Lung (tissue), 12 donors: ENCODE data around the gene LRPAP1. TPM values are rescaled to one million over a fixed set of nuclear protein-coding genes. Genes with fewer than 3 reads are reported as not detected.

Experiments
- ATAC-seq: fragments of 200-7000 bp; cut with Tn5 transposase; one replicate; pipeline ENCODE4 v1.9.1; 2020; ENCODE audit warnings: moderate number of reproducible peaks; ENCODE audit not compliant: insufficient read depth, low FRiP score
- DNase-seq, 3 donors: peaks; one replicate each; pipeline ENCODE4 v3.0.0-alpha.2; 2013 to 2017
- H3K27ac ChIP-seq, 2 donors: one replicate each; pipeline ENCODE4 v1.5.1; 2013; ENCODE audit warnings: mild to moderate bottlenecking in 2 of 2, moderate library complexity in 2 of 2, control low read depth in 1 of 2, inconsistent platforms in 1 of 2, low read depth in 1 of 2, low read length in 1 of 2
- H3K27me3 ChIP-seq, 3 donors: one replicate each; pipeline ENCODE4 v1.5.1; 2013; ENCODE audit warnings: low read length in 2 of 3; ENCODE audit not compliant: control insufficient read depth in 3 of 3, insufficient read depth in 3 of 3
- H3K36me3 ChIP-seq, 4 donors: one replicate each; pipeline ENCODE4 v1.5.1; 2013; ENCODE audit warnings: low read length in 4 of 4, mild to moderate bottlenecking in 1 of 4, moderate library complexity in 1 of 4; ENCODE audit not compliant: control insufficient read depth in 4 of 4, insufficient read depth in 4 of 4
- H3K4me1 ChIP-seq, 5 donors: one replicate each; pipeline ENCODE4 v1.5.1; 2013; ENCODE audit warnings: low read length in 5 of 5, mild to moderate bottlenecking in 2 of 5, moderate library complexity in 1 of 5; ENCODE audit not compliant: control insufficient read depth in 5 of 5, insufficient read depth in 5 of 5
- H3K4me3 ChIP-seq: one replicate; pipeline ENCODE4 v1.5.1; 2013; ENCODE audit warnings: mild to moderate bottlenecking, control low read depth, moderate library complexity
- H3K9ac ChIP-seq, 2 donors: one replicate each; pipeline ENCODE4 v1.5.1; 2013; ENCODE audit warnings: low read length in 2 of 2, control low read depth in 1 of 2; ENCODE audit not compliant: insufficient read depth in 1 of 2
- H3K9me3 ChIP-seq, 4 donors: one replicate each; pipeline ENCODE4 v1.5.1; 2013; ENCODE audit warnings: low read length in 3 of 4, mild to moderate bottlenecking in 1 of 4, moderate library complexity in 1 of 4; ENCODE audit not compliant: control insufficient read depth in 4 of 4, insufficient read depth in 3 of 4
- WGBS, 2 donors: extraction: QIAGEN DNeasy Blood & Tissue Kit; methylation state at CpG; one replicate each; pipeline ENCODE4 v1.1.7; 2013; 5-methylcytosine and 5-hydroxymethylcytosine counted together
- polyA plus RNA-seq, 2 donors: library from polyadenylated mRNA; stranded (reverse); fragments of 200-250 nt; gene quantifications; one replicate each; pipeline ENCODE4 v1.2.1, GENCODE V29; 2013
- total RNA-seq, 2 donors: library from RNA; depleted of rRNA in 1 of 2; stranded (reverse); fragments of >200 nt in 1 of 2; gene quantifications; one replicate each; pipeline ENCODE4 v1.2.1, GENCODE V29; 2014 to 2021
- TF ChIP-seq, protein P1 (sequence below): IDR thresholded peaks from 2 replicates; pipeline ENCODE4 v1.5.1; 2012; ENCODE audit warnings: mild to moderate bottlenecking; ENCODE audit errors: control extremely low read depth, extremely low read depth
- donor health status: control.
- donor health status: control.
- donor health status: Bipolar disorder and iron deficiency.
- donor health status: healthy.
- donor health status: DM: yes; HTN: yes; CAD: no.

Gene LRPAP1
- total and polyA plus RNA-seq, 4 donors = 46.1 to 289 (median 208) TPM

DNA sequence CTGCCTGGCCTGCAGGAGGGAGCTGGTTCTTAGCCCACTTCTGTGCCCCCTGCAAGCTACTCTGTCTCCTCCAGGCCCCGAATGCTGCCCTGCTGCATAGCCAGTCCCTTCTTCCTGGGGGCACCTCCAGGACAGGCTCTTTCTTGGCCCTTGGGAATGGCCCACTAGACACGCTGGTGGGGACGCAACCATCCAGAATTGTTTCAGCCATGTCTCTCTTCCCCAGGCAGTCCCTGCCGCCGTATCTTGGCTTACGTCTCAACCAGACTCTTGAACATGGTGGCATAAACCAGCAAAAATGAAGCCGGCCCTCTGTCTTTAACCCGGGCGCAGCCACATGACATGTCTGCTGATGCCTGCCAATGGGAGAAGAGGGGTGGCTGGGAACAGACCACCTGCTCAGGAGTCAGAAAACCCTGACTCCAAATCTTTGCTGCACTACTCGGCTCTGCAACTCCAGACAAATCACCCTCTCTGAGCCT lies 9.0 kb downstream of the LRPAP1 start:
- DNase-seq (peak in 1 of 3 donors; percentile 6), ATAC-seq (no peak)
- H3K9me3 ChIP-seq = no peaks in the 10 kb centered on the region
- no peak overlapping the region for H3K27ac ChIP-seq
- 97% methylated on average over 10 of the region's 10 CpGs for WGBS, 2 donors
- TF ChIP-seq, protein P1, sequence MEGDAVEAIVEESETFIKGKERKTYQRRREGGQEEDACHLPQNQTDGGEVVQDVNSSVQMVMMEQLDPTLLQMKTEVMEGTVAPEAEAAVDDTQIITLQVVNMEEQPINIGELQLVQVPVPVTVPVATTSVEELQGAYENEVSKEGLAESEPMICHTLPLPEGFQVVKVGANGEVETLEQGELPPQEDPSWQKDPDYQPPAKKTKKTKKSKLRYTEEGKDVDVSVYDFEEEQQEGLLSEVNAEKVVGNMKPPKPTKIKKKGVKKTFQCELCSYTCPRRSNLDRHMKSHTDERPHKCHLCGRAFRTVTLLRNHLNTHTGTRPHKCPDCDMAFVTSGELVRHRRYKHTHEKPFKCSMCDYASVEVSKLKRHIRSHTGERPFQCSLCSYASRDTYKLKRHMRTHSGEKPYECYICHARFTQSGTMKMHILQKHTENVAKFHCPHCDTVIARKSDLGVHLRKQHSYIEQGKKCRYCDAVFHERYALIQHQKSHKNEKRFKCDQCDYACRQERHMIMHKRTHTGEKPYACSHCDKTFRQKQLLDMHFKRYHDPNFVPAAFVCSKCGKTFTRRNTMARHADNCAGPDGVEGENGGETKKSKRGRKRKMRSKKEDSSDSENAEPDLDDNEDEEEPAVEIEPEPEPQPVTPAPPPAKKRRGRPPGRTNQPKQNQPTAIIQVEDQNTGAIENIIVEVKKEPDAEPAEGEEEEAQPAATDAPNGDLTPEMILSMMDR = no peak
- no peaks in the 10 kb centered on the region for H3K27me3 ChIP-seq
- H3K4me1 ChIP-seq = peaks cover 0 to 2% (median 0%) of the 10 kb centered on the region in 5 donors
- H3K36me3 ChIP-seq = peaks cover 5 to 75% (median 16%) of the 10 kb centered on the region in 4 donors
- no peak overlapping the region for H3K4me3 ChIP-seq
- no peak overlapping the region for H3K9ac ChIP-seq

DNA sequence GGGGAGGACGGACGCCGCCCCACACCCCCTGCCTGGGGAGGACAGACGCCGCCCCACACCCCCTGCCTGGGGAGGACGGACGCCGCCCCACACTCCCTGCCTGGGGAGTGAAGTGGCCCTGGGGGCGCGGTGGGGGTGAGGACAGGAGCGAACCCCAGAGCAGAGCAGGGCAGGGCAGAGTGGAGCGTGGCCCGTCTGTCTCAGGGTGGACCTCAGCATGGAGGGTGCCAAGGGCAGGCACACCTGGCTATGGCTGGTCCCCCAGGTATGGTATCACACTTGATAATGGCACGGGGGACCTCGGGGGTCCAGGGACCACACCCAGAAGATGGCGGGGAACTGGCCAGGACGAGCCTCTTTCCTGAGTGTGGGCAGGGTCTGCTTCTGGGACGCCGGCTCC lies 9.6 kb downstream of the LRPAP1 start:
- Histone ChIP-seq H3K36me3 (peaks cover 5 to 78% (median 18%) of the 10 kb centered on the region in 4 donors), H3K9ac (no peak overlapping the region), H3K4me3 (no peak overlapping the region), H3K27me3 (no peaks in the 10 kb centered on the region), H3K27ac (no peak overlapping the region), H3K4me1 (no peaks in the 10 kb centered on the region), H3K9me3 (no peaks in the 10 kb centered on the region)
- no peak for ATAC-seq
- TF ChIP-seq, protein P1 = no peak
- 95 to 99% methylated on average over 19 of the region's 19 CpGs for WGBS, 2 donors
- peak in 1 of 3 donors; percentile 7 for DNase-seq

DNA sequence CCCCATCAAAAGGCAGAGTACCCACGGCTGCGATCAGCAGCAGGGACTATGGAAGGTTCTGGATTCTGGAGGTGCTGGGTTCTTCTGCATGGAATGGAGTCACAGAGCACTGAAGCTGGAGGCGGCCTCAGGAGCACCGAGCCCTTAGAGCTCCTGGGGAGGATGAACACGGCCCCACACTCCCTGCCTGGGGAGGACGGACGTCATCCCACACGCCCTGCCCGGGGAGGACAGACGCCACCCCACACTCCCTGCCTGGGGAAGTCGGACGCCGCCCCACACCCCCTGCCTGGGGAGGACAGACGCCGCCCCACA lies 9.9 kb downstream of the LRPAP1 start:
- H3K9me3 ChIP-seq = no peaks in the 10 kb centered on the region
- no peak overlapping the region for H3K9ac ChIP-seq
- H3K27ac ChIP-seq = no peak overlapping the region
- no peak for ATAC-seq
- H3K4me3 ChIP-seq = no peak overlapping the region
- H3K4me1 ChIP-seq = no peaks in the 10 kb centered on the region
- TF ChIP-seq, protein P1 = no peak
- H3K27me3 ChIP-seq = no peaks in the 10 kb centered on the region
- peak in 1 of 3 donors; percentile 6 for DNase-seq
- 93 to 96% methylated on average over 12 to 15 of the region's 15 CpGs for WGBS, 2 donors
- H3K36me3 ChIP-seq = peaks cover 5 to 79% (median 20%) of the 10 kb centered on the region in 4 donors
